ENCODE measurements around the gene SLC16A12. TPM values are rescaled to one million over a fixed set of nuclear protein-coding genes. Genes with fewer than 3 reads are reported as not detected.

The SLC16A12 gene
- total and polyA plus RNA-seq, 4 experiments from 2014 or later, result not detected

GRCh38 chr10:89431977-89432376, 103.4 kb downstream of the SLC16A12 start:
- H3K4me1 ChIP-seq (ENCODE audit: insufficient read depth, low read length), result no peaks in the 10 kb centered on the region
- H3K36me3 ChIP-seq (ENCODE audit: insufficient read depth, low read length), result no peaks in the 10 kb centered on the region
- Mint-ChIP-seq H3K27ac (no peak overlapping the region), H3K36me3 (no peaks in the 10 kb centered on the region), H3K9me3 (no peaks in the 10 kb centered on the region), H3K27me3 (peaks cover 12% of the 10 kb centered on the region in 2 donors), H3K4me1 (no peaks in the 10 kb centered on the region), H3K4me3 (no peak overlapping the region)
- H3K4me3 ChIP-seq (ENCODE audit: low read length in 2 of 2), result no peak overlapping the region
- no peaks in the 10 kb centered on the region for H3K9me3 ChIP-seq (ENCODE audit: control insufficient read depth in 1 of 2, low read length in 2 of 2)
- no peak overlapping the region for H3K27ac ChIP-seq (ENCODE audit: low read depth, low read length)
- ChIA-PET POLR2A (ENCODE audit: partially characterized antibody) (no interaction called here), CTCF (ENCODE audit: partially characterized antibody) (no interaction called here)
- no peak for DNase-seq
- intact Hi-C loops (cut with micrococcal nuclease), result no loop called here
- no peaks in the 10 kb centered on the region for H3K27me3 ChIP-seq (ENCODE audit: insufficient read depth, low read length)

- Mint-ChIP-seq H3K36me3 (no peaks in the 10 kb centered on the region), H3K9me3 (no peaks in the 10 kb centered on the region), H3K27me3 (peaks cover 0 to 3% of the 10 kb centered on the region in 2 donors), H3K4me3 (no peak overlapping the region), H3K4me1 (no peaks in the 10 kb centered on the region), H3K27ac (no peak overlapping the region)
- Histone ChIP-seq H3K9me3 (ENCODE audit: control insufficient read depth in 1 of 2, low read length in 2 of 2) (no peaks in the 10 kb centered on the region), H3K36me3 (ENCODE audit: insufficient read depth, low read length) (no peaks in the 10 kb centered on the region), H3K27me3 (ENCODE audit: insufficient read depth, low read length) (no peaks in the 10 kb centered on the region), H3K27ac (ENCODE audit: low read depth, low read length) (no peak overlapping the region), H3K4me1 (ENCODE audit: insufficient read depth, low read length) (no peaks in the 10 kb centered on the region), H3K4me3 (ENCODE audit: low read length in 2 of 2) (no peak overlapping the region)
- CTCF ChIA-PET (ENCODE audit: partially characterized antibody), result interaction anchor here (0.7 to 1.3 kb wide), 3 partner anchors 11 to 526 kb away, joined by 3 to 4 read pairs (median 3); no protein-coding TSS in a partner anchor
- intact Hi-C loops (cut with micrococcal nuclease), result loop anchor here (5.0 to 10.0 kb wide), 2 partner anchors 366 to 1358 kb away; no protein-coding TSS in a partner anchor
- DNase-seq, result no peak
- POLR2A ChIA-PET (ENCODE audit: partially characterized antibody), result no interaction called here
These were observed 106.5 kb downstream of the SLC16A12 start for GRCh38 chr10:89428877-89429276.

- DNase-seq, result no peak
- H3K4me3 ChIP-seq (ENCODE audit: low read length in 2 of 2), result no peak overlapping the region
- CTCF ChIA-PET (ENCODE audit: partially characterized antibody), result interaction anchor here (0.8 to 1.3 kb wide), 3 partner anchors 9 to 137 kb away, joined by 3 read pairs; no protein-coding TSS in a partner anchor
- no peak overlapping the region for H3K27ac ChIP-seq (ENCODE audit: low read depth, low read length)
- H3K27ac Mint-ChIP-seq, result peak overlapping the region in 1 of 7 donors; percentile 37
- no peaks in the 10 kb centered on the region for H3K27me3 ChIP-seq (ENCODE audit: insufficient read depth, low read length)
- no peak overlapping the region for H3K4me3 Mint-ChIP-seq
- no peaks in the 10 kb centered on the region for H3K36me3 ChIP-seq (ENCODE audit: insufficient read depth, low read length)
- no peaks in the 10 kb centered on the region for H3K4me1 Mint-ChIP-seq
- no peaks in the 10 kb centered on the region for H3K9me3 Mint-ChIP-seq
- no peaks in the 10 kb centered on the region for H3K4me1 ChIP-seq (ENCODE audit: insufficient read depth, low read length)
- H3K9me3 ChIP-seq (ENCODE audit: control insufficient read depth in 1 of 2, low read length in 2 of 2), result no peaks in the 10 kb centered on the region
- H3K36me3 Mint-ChIP-seq, result peaks cover 0 to 2% of the 10 kb centered on the region in 2 donors
- H3K27me3 Mint-ChIP-seq, result peaks cover 0 to 3% of the 10 kb centered on the region in 2 donors
- intact Hi-C loops (cut with micrococcal nuclease), result loop anchor here (5.0 to 10.0 kb wide), 2 partner anchors 367 to 1360 kb away; no protein-coding TSS in a partner anchor
- POLR2A ChIA-PET (ENCODE audit: partially characterized antibody), result no interaction called here
These were observed 107.8 kb downstream of the SLC16A12 start for GRCh38 chr10:89427629-89428028.

- DNase-seq, result peak in 3 of 5 donors; percentile 21 to 35 (median 28)
- intact Hi-C loops (cut with micrococcal nuclease), result loop anchor here (1.0 to 10.0 kb wide), 4 partner anchors 12 to 1361 kb away; partner anchors contain the start of gene IFIT5
- no peaks in the 10 kb centered on the region for H3K27me3 ChIP-seq (ENCODE audit: insufficient read depth, low read length)
- H3K4me3 ChIP-seq (ENCODE audit: low read length in 2 of 2), result no peak overlapping the region
- Mint-ChIP-seq H3K27ac (no peak overlapping the region), H3K9me3 (no peaks in the 10 kb centered on the region), H3K27me3 (peaks cover 0 to 3% of the 10 kb centered on the region in 2 donors), H3K36me3 (peaks cover under 1 to 8% of the 10 kb centered on the region in 2 donors), H3K4me3 (no peak overlapping the region), H3K4me1 (peaks cover 0 to 2% (median 1%) of the 10 kb centered on the region in 4 donors)
- H3K36me3 ChIP-seq (ENCODE audit: insufficient read depth, low read length), result no peaks in the 10 kb centered on the region
- POLR2A ChIA-PET (ENCODE audit: partially characterized antibody), result no interaction called here
- no peaks in the 10 kb centered on the region for H3K4me1 ChIP-seq (ENCODE audit: insufficient read depth, low read length)
- H3K9me3 ChIP-seq (ENCODE audit: control insufficient read depth in 1 of 2, low read length in 2 of 2), result no peaks in the 10 kb centered on the region
- CTCF ChIA-PET (ENCODE audit: partially characterized antibody), result interaction anchor here (0.7 to 1.4 kb wide), 4 partner anchors 9 to 1361 kb away, joined by 3 to 4 read pairs (median 3); no protein-coding TSS in a partner anchor
- no peak overlapping the region for H3K27ac ChIP-seq (ENCODE audit: low read depth, low read length)
These were observed 109.0 kb downstream of the SLC16A12 start for GRCh38 chr10:89426230-89426868.

- DNase-seq, result no peak
- Histone ChIP-seq H3K27ac (ENCODE audit: low read depth, low read length) (no peak overlapping the region), H3K4me1 (ENCODE audit: insufficient read depth, low read length) (no peaks in the 10 kb centered on the region), H3K4me3 (ENCODE audit: low read length in 2 of 2) (no peak overlapping the region), H3K9me3 (ENCODE audit: control insufficient read depth in 1 of 2, low read length in 2 of 2) (no peaks in the 10 kb centered on the region), H3K27me3 (ENCODE audit: insufficient read depth, low read length) (no peaks in the 10 kb centered on the region), H3K36me3 (ENCODE audit: insufficient read depth, low read length) (no peaks in the 10 kb centered on the region)
- Mint-ChIP-seq H3K4me1 (peaks cover 4 to 13% (median 7%) of the 10 kb centered on the region in 4 donors), H3K36me3 (peaks cover 8 to 19% of the 10 kb centered on the region in 2 donors), H3K9me3 (no peaks in the 10 kb centered on the region), H3K27ac (no peak overlapping the region), H3K27me3 (peaks cover 0 to 3% of the 10 kb centered on the region in 2 donors), H3K4me3 (no peak overlapping the region)
- ChIA-PET CTCF (ENCODE audit: partially characterized antibody) (interaction anchor here (1.2 kb wide), 1 partner anchor 1363 kb away, joined by 3 read pairs; no protein-coding TSS in a partner anchor), POLR2A (ENCODE audit: partially characterized antibody) (no interaction called here)
- intact Hi-C loops (cut with micrococcal nuclease), result loop anchor here (5.0 to 10.0 kb wide), 2 partner anchors 370 to 1362 kb away; no protein-coding TSS in a partner anchor
These were observed 110.4 kb downstream of the SLC16A12 start for GRCh38 chr10:89425000-89425399.

- H3K27me3 ChIP-seq (ENCODE audit: insufficient read depth, low read length), result no peaks in the 10 kb centered on the region
- Mint-ChIP-seq H3K9me3 (no peaks in the 10 kb centered on the region), H3K27ac (peak overlapping the region in 6 of 7 donors; percentile 5 to 71 (median 50)), H3K36me3 (peaks cover 12 to 37% of the 10 kb centered on the region in 2 donors), H3K27me3 (no peaks in the 10 kb centered on the region), H3K4me3 (peak overlapping the region in 2 of 8 donors; percentile 17 to 31), H3K4me1 (peaks cover 27 to 41% (median 33%) of the 10 kb centered on the region in 4 donors)
- peaks cover 38% of the 10 kb centered on the region for H3K4me1 ChIP-seq (ENCODE audit: insufficient read depth, low read length)
- H3K9me3 ChIP-seq (ENCODE audit: control insufficient read depth in 1 of 2, low read length in 2 of 2), result no peaks in the 10 kb centered on the region
- no peak for DNase-seq
- H3K4me3 ChIP-seq (ENCODE audit: low read length in 2 of 2), result no peak overlapping the region
- CTCF ChIA-PET (ENCODE audit: partially characterized antibody), result interaction anchor here (1.1 kb wide), 1 partner anchor 141 kb away, joined by 3 read pairs; no protein-coding TSS in a partner anchor
- no peak overlapping the region for H3K27ac ChIP-seq (ENCODE audit: low read depth, low read length)
- POLR2A ChIA-PET (ENCODE audit: partially characterized antibody), result no interaction called here
- peaks cover 7% of the 10 kb centered on the region for H3K36me3 ChIP-seq (ENCODE audit: insufficient read depth, low read length)
- intact Hi-C loops (cut with micrococcal nuclease), result loop anchor here (10.0 kb wide), 1 partner anchor 374 kb away; no protein-coding TSS in a partner anchor
These were observed 114.3 kb downstream of the SLC16A12 start for GRCh38 chr10:89421018-89421476.

GRCh38 chr10:89419548-89419947, 115.8 kb downstream of the SLC16A12 start:
- H3K4me3 Mint-ChIP-seq, result peak overlapping the region in 7 of 8 donors; percentile 11 to 73 (median 40)
- Histone ChIP-seq H3K9me3 (ENCODE audit: control insufficient read depth in 1 of 2, low read length in 2 of 2) (no peaks in the 10 kb centered on the region), H3K4me1 (ENCODE audit: insufficient read depth, low read length) (peaks cover 45% of the 10 kb centered on the region), H3K4me3 (ENCODE audit: low read length in 2 of 2) (no peak overlapping the region), H3K27ac (ENCODE audit: low read depth, low read length) (no peak overlapping the region), H3K36me3 (ENCODE audit: insufficient read depth, low read length) (peaks cover 7% of the 10 kb centered on the region), H3K27me3 (ENCODE audit: insufficient read depth, low read length) (no peaks in the 10 kb centered on the region)
- H3K27ac Mint-ChIP-seq, result peak overlapping the region; percentile 9 to 84 (median 80)
- DNase-seq, result peak in 3 of 5 donors; percentile 25 to 50 (median 36)
- intact Hi-C loops (cut with micrococcal nuclease), result loop anchor here (10.0 kb wide), 3 partner anchors 335 to 1605 kb away; partner anchors contain the start of genes ATAD1 and FAS
- H3K27me3 Mint-ChIP-seq, result no peaks in the 10 kb centered on the region
- POLR2A ChIA-PET (ENCODE audit: partially characterized antibody), result interaction anchor here (1.2 to 6.3 kb wide), 5 partner anchors 11 to 429 kb away, joined by 3 to 53 read pairs (median 4); partner anchors contain the start of genes FAS, IFIT1, IFIT2 and LIPA
- CTCF ChIA-PET (ENCODE audit: partially characterized antibody), result interaction anchor here (0.7 to 1.6 kb wide), 8 partner anchors 8 to 143 kb away, joined by 3 to 5 read pairs (median 3); partner anchors contain the start of genes IFIT1 and IFIT2
- H3K4me1 Mint-ChIP-seq, result peaks cover 33 to 51% (median 42%) of the 10 kb centered on the region in 4 donors
- H3K36me3 Mint-ChIP-seq, result peaks cover 12 to 43% of the 10 kb centered on the region in 2 donors
- H3K9me3 Mint-ChIP-seq, result no peaks in the 10 kb centered on the region

Data from CD4-positive, alpha-beta memory T cell (primary cell).